ENCODE data around the gene RIN3. TPM values are rescaled to one million over a fixed set of nuclear protein-coding genes. Genes with fewer than 3 reads are reported as not detected.
"Not testable (repeated sequence)": the region's sequence is repeated elsewhere in the genome, so short reads cannot be mapped to it uniquely, and the experiment has no call there.

Gene RIN3
- total RNA-seq, 1 donor, result 7.3 TPM

DNA sequence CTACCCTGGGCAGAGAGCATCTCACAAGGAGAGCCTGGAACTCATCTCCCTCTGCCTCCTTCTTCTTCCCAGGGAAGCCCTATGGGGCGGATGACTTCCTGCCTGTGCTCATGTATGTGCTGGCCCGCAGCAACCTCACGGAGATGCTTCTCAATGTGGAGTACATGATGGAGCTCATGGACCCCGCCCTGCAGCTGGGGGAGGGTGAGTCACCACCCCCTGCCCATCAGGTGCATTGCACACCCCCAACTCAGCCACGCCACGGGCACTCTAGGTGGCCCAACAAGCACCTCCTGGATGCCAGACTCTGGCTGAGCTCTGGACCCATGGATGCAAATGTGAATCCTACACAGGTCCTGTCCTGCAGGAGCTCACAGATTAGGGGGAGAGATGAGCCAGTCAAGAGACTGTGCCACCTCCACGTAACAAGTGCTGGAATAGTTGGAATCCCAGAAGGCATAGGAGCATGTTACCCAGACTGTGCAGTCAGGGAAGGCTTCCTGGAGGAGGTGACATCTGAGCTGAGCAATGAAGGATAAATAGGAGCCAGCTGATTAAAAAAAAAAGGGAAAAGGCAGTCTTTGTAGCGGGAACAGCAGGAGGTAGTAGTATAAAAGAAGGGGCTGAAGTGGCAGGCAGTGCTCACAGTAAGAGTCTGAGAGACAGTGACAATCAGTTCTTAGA is 163.0 kb downstream of the RIN3 start:
- DNase-seq (ENCODE audit: low read depth), result no peak
- H3K4me3 ChIP-seq (ENCODE audit: low read depth, low read length), result no peak overlapping the region
- TF ChIP-seq, protein P1, sequence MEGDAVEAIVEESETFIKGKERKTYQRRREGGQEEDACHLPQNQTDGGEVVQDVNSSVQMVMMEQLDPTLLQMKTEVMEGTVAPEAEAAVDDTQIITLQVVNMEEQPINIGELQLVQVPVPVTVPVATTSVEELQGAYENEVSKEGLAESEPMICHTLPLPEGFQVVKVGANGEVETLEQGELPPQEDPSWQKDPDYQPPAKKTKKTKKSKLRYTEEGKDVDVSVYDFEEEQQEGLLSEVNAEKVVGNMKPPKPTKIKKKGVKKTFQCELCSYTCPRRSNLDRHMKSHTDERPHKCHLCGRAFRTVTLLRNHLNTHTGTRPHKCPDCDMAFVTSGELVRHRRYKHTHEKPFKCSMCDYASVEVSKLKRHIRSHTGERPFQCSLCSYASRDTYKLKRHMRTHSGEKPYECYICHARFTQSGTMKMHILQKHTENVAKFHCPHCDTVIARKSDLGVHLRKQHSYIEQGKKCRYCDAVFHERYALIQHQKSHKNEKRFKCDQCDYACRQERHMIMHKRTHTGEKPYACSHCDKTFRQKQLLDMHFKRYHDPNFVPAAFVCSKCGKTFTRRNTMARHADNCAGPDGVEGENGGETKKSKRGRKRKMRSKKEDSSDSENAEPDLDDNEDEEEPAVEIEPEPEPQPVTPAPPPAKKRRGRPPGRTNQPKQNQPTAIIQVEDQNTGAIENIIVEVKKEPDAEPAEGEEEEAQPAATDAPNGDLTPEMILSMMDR (IDR thresholded peaks at IDR 0.05; ENCODE audit: insufficient read depth, low read depth, low read length), result no peak

DNA sequence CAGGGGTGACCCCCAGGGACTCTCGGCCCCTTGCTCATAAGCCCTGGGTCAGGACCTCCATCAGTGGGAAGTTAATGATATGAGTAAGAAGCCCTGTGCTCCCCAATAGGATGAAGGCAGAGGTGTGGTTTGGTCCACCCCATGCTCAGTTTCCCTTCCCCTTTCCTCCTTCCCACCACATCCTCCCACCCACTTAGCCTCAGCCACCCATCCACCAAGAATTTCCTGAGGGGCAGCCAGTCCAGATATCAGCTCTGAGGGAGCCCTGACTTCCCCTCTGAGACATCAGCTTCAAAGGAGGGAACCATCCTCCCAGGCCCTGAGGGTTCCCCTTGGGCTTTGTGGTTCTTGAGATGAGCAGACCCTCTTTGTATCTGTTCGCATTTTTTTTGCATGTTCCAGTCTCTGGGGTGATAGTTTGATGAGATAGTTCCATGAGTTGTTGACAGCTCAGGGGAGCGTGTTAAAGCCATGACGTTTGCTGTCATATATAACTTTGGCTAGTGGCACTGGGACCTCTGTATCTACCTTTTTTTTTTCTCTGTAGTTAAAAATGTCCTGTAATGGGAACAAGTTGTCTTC is 163.6 kb downstream of the RIN3 start:
- TF ChIP-seq, protein P1 (IDR thresholded peaks at IDR 0.05; ENCODE audit: insufficient read depth, low read depth, low read length), result no peak

DNA sequence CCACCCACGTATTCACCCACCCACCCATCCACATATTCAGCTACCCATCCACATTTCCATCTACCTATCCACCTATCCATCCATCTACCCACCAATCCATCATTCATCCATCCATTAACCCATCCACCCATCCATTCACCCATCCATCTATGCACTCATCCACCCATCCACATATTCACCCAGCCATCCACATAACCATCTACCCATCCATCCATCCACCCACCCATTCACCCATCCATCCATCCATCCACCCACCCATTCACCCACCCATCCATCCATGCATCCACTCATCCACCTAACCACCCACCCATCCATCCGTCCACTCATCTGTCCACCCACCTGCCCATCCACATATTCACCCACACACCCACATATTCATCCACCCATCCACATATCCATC is 164.4 kb downstream of the RIN3 start:
- TF ChIP-seq, protein P1 (IDR thresholded peaks at IDR 0.05; ENCODE audit: insufficient read depth, low read depth, low read length), result no peak

More for the DNA sequence above, 163.6 kb downstream of the RIN3 start:
- no peak overlapping the region for H3K4me3 ChIP-seq (ENCODE audit: low read depth, low read length)
- no peak for DNase-seq (ENCODE audit: low read depth)

DNA sequence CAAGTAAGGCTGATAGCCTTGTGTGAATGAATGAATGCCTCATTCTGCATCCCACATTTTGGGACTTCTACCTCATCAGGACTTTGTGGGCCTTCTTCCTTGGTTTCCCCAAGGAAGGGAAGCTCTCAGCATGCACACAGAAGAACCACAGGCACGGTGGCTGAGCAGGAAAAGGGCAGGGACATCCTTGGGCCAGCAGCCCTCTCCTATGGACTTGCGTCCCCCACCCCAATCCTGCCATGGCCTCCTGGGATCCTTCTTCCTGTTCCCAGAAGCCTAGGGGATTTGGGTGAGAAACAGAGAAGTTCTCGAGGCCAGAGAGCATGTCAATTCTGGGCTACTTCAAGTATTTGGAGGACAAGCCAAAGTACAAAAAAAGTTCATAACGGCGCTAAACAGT is 165.2 kb downstream of the RIN3 start:
- DNase-seq (ENCODE audit: low read depth), result no peak
- H3K4me3 ChIP-seq (ENCODE audit: low read depth, low read length), result no peak overlapping the region
- TF ChIP-seq, protein P1 (IDR thresholded peaks at IDR 0.05; ENCODE audit: insufficient read depth, low read depth, low read length), result no peak

More for the DNA sequence above, 164.4 kb downstream of the RIN3 start:
- no peak for DNase-seq (ENCODE audit: low read depth)
- H3K4me3 ChIP-seq (ENCODE audit: low read depth, low read length), result no peak overlapping the region

DNA sequence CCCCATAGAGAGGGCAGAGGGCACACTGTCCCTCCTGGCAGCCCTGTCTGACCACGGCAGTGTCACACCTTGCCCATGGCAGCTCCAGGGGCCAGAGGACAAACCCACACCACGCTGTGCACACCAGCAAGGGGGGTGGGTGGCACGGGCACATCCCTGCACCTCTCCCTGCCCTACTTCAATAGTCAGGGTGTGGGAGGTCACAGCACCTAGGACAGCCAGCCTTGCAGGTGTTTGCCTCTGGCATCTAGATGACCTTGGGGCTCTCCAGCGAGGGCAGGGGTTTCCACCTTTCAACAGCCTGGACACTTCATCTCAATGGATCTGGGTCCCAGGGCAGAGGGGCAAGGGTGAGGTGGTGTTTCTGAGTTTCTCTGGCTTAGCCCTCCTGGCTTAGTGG is 165.7 kb downstream of the RIN3 start:
- no peak overlapping the region for H3K4me3 ChIP-seq (ENCODE audit: low read depth, low read length)
- TF ChIP-seq, protein P1 (IDR thresholded peaks at IDR 0.05; ENCODE audit: insufficient read depth, low read depth, low read length), result no peak
- no peak for DNase-seq (ENCODE audit: low read depth)

DNA sequence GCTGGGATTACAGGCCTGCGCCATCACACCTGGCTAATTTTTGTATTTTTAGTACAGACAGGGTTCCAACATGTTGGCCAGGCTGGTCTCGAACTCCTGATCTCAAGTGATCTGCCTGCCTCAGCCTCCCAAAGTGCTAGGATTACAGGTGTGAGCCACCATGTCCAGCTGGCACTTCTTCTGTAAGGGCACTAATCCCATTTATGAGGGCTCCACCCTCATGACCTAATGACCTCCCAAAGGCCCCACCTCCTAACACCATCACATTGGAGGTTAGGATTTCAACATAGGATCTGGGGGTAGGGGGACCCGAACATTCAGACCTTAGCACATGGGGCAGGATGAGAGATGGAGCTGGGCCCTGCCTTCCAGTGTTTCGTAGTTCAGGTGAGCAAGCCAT is 166.7 kb downstream of the RIN3 start:
- not testable (repeated sequence) for H3K4me3 ChIP-seq (ENCODE audit: low read depth, low read length); DNase-seq (ENCODE audit: low read depth)

DNA sequence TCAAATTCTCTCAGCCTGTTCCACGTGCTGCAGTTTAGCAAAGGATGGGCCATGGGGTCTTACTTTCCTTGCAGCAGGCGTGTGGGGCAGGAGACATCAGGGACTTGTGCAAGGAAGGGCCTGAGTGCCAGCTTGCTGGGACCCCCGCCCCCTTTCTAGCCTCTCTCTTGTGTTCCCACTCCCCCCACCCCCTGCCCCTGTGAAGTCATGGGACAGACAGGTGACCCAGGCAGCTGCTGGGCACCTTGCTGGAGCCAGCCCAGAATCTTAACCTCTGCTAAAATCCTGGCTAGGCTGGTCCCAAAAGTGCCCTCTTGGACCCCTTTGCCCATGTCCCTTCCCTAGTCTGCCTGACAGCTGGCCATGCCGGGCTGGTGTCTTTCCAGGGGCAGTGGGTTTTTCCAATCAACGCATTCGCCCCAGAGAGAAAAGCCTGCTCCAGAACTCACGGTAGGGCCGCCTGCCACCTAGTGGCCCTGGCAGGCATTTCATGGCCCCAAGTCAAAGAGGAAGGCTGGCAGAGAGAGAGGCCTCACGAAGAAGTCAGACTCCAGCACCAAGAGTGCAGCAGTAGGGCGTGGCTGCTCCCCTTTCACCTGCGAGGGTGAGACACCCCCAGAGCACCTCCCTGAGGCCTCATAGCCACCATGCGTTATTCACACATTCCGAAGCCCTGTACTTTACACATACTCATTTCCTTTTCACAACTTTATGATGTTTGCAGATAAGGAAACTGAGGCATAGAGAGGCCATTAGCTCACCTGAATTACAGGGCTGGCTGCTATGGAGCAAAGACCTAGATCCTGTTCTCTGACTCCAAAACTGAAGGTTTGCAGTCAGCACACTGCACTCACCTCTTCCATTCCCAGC is 167.4 kb downstream of the RIN3 start:
- H3K4me3 ChIP-seq (ENCODE audit: low read depth, low read length), result no peak overlapping the region
- TF ChIP-seq, protein P1 (IDR thresholded peaks at IDR 0.05; ENCODE audit: insufficient read depth, low read depth, low read length), result peak; percentile 99
- peak; percentile 79 for DNase-seq (ENCODE audit: low read depth)

Measured in fibroblast of villous mesenchyme (primary cell).